Muscle layer of duodenum (tissue), 2 donors: ENCODE data around the gene NTSR1.

Experiments used
- H3K27ac ChIP-seq: one replicate; pipeline ENCODE4 v1.7.0; 2013; ENCODE audit warnings: mild to moderate bottlenecking, low read length
- H3K27me3 ChIP-seq: one replicate; pipeline ENCODE4 v1.7.0; 2013; ENCODE audit warnings: low read depth, mild to moderate bottlenecking, control low read depth, low read length
- H3K36me3 ChIP-seq, 2 donors: one replicate each; pipeline ENCODE4 v1.7.0; 2013; ENCODE audit warnings: low read length in 2 of 2, control low read depth in 1 of 2, mild to moderate bottlenecking in 1 of 2; ENCODE audit not compliant: insufficient read depth in 2 of 2, control insufficient read depth in 1 of 2
- H3K4me1 ChIP-seq, 2 donors: one replicate each; pipeline ENCODE4 v1.7.0; 2013; ENCODE audit warnings: low read length in 2 of 2, mild to moderate bottlenecking in 2 of 2, control low read depth in 1 of 2, moderate library complexity in 1 of 2; ENCODE audit not compliant: insufficient read depth in 2 of 2, control insufficient read depth in 1 of 2
- H3K4me3 ChIP-seq, 2 donors: one replicate each; pipeline ENCODE4 v1.7.0; 2013; ENCODE audit warnings: low read length in 2 of 2, low read depth in 1 of 2, mild to moderate bottlenecking in 1 of 2
- H3K9me3 ChIP-seq, 2 donors: one replicate each; pipeline ENCODE4 v1.7.0; 2013; ENCODE audit warnings: low read length in 2 of 2, control low read depth in 1 of 2, mild to moderate bottlenecking in 1 of 2; ENCODE audit not compliant: control insufficient read depth in 1 of 2
- donor health status: healthy.

NTSR1 gene

DNA sequence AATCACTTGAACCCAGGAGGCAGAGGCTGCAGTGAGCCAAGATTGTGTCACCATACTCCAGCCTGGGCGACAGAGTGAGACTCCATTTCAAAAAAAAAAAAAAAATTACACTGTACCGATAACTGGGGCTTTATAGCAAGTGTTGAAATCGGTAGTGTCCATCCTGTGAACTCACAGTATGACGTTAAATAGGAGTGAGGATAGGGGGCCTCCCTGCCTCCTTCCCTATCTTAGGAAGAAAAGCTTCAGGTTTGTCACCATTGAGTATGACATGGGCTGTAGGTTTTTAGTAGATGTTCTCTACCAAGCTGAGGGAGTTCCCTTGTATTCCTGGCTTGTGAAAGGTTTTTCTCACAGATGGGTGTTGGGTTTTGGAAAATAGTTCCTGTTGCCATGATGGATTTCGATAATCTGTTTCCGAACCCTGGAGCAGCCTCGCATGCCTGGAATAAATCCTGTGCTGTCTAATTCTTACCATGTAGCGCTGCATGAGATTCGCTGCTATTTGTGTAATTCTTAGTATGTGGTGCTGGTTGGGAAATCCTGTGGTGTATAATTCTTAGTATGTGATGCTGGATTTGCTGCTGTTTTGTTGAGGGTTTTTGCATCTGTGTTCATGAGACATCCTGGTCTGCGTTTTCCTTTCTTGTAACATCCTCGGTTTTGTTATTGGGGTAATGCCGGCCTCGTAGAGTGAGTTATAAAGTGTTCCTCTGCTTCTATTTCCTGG is 23.6 kb downstream of the NTSR1 start:
- Histone ChIP-seq H3K27me3 (no peaks in the 10 kb centered on the region), H3K36me3 (no peaks in the 10 kb centered on the region)

DNA sequence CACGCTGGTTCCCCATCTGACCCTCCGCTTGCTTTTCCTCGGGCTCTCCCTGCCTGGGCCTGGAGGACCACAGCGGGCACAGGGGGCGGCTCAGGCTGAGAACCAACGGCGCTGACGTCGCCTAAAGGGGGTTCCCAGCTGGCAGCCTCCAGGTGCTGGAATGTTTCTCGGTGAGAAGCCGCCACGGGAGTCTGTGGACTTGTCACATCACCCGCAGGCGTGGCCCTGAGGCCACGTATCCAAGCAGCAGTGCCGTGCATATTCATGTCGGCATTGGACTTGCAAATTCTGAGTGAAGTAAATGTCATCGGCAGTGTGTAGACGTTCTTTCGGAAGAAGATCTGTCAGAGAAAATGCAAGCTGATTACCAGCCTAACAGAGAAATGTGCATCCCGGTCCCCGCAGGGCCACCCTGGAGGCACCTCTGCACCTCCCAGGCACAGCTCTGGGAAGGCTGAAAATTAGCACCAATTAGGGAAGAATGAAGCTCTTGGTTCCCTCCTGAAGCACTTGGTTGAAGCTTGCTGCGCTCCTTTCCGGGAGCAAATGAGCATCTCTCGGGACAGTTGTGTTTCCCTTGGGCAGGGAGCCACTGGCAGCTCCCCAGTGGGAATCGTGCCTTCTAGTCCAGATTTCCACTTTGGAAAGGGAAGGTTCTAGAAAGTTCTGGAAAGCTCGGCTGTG is 24.3 kb downstream of the NTSR1 start:
- Histone ChIP-seq H3K27me3 (no peaks in the 10 kb centered on the region), H3K4me3 (no peak overlapping the region), H3K27ac (no peak overlapping the region), H3K9me3 (no peaks in the 10 kb centered on the region), H3K4me1 (no peaks in the 10 kb centered on the region), H3K36me3 (no peaks in the 10 kb centered on the region)

More for the DNA sequence above, 23.6 kb downstream of the NTSR1 start:
- no peaks in the 10 kb centered on the region for H3K9me3 ChIP-seq
- no peaks in the 10 kb centered on the region for H3K4me1 ChIP-seq
- H3K27ac ChIP-seq = no peak overlapping the region
- H3K4me3 ChIP-seq = no peak overlapping the region

DNA sequence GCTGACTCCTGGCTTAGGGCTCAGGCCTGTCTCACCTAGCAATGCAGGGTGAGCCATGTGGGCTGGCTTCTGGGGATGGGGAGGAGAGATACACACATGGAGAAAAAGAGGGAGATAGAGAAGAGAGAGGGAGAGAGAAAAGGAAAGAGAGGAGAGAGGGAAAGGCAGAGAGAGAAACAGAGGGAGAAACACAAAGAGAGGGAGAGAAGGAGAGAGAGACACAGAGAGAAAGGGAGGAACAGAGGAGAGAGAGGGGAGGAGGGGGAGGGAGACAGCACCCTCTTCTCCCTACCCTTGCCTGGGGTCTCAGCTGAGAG is 24.8 kb downstream of the NTSR1 start:
- H3K9me3 ChIP-seq = no peaks in the 10 kb centered on the region
- H3K4me1 ChIP-seq = no peaks in the 10 kb centered on the region
- H3K27me3 ChIP-seq = no peaks in the 10 kb centered on the region
- no peaks in the 10 kb centered on the region for H3K36me3 ChIP-seq
- no peak overlapping the region for H3K27ac ChIP-seq
- H3K4me3 ChIP-seq = no peak overlapping the region

DNA sequence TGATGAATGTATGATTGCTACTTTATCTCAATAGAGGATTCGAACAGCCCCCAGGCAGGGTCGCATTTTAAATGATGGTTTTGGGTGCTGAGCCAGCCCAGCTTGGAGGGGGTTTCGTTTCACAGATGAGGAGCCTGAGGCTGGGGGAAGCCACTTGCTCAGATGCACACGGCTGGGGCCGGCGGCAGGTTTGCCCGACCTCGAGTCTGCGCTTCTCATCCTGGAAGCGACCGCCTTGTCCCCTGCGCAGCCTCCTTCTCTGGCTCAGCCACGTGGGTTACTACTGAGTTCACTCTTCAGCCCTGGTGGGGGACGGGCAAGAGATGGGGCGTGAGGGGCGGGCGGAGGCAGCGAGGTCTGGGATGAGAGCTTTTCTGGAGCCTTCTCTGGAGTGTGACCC is 25.3 kb downstream of the NTSR1 start:
- Histone ChIP-seq H3K9me3 (no peaks in the 10 kb centered on the region), H3K36me3 (no peaks in the 10 kb centered on the region), H3K27ac (no peak overlapping the region), H3K4me3 (no peak overlapping the region), H3K4me1 (peaks cover 0 to under 1% of the 10 kb centered on the region in 2 donors), H3K27me3 (no peaks in the 10 kb centered on the region)

DNA sequence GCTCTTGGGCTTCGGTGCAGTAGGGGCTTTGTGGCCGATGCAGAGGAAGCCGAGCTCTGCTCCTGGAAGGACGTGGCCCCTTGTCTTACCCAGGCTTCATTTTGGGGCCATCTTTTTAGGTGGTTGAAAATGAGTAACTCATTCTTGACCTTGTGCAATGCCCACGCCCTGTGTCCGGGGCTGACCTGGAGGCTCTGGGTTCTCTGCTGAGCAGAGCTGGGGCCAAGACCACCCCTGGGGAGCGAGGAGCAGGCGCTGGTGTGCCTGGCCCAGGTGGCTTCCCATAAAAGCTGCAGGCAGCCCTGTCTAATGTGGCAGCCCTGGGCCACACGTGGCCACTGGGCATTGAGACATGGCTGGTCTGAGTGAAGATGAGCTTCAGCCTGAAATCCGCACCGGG is 25.7 kb downstream of the NTSR1 start:
- H3K27me3 ChIP-seq = no peaks in the 10 kb centered on the region
- H3K36me3 ChIP-seq = no peaks in the 10 kb centered on the region
- H3K27ac ChIP-seq = no peak overlapping the region
- H3K4me1 ChIP-seq = peaks cover 0 to 4% of the 10 kb centered on the region in 2 donors
- no peaks in the 10 kb centered on the region for H3K9me3 ChIP-seq
- H3K4me3 ChIP-seq = no peak overlapping the region

DNA sequence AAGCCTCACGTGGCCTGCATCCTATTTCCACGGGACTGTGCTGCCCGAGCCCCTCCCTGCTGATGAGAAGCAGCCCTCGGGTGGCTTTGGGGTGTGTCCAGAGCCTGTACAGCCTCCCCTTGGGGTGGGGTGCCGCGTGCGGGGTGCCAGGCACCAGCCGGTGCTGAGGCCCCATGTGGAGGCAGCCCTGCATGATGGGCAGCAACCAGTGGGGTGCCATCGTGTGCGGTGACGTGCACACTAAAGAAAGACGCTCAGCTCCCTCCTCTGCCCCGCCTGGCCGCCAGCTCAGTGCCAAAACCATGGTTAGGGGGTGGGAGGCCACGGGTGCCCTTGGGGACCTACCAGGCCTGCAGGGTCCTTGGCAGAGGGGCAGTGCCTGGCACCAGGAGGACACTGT is 26.2 kb downstream of the NTSR1 start:
- Histone ChIP-seq H3K9me3 (no peaks in the 10 kb centered on the region), H3K4me1 (peaks cover 0 to 7% of the 10 kb centered on the region in 2 donors), H3K27me3 (no peaks in the 10 kb centered on the region), H3K27ac (no peak overlapping the region), H3K36me3 (no peaks in the 10 kb centered on the region), H3K4me3 (no peak overlapping the region)

DNA sequence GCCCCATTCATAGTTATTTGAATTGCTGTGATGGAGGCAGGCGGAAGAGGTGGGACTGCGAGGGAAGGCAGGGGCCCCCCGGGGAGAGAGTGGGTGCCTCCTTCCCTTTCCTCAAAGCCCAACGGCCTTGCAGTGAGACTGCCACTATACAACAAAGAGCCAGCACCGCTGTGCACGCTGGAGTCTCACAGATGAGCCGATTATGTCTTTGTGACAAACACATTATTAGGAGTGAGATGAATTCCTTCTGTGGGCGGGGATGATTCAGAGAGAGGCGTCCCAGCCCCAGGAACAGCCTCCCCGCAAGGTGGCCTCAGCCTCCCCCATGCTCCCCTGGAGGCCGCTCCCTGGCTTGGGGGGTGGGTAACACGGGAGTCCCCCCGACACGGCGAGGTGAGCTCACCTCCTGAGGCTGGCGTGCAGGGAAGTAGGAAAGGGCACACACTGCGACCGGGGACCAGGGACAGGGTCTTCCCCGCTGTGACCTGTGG is 26.7 kb downstream of the NTSR1 start:
- Histone ChIP-seq H3K4me3 (no peak overlapping the region), H3K36me3 (no peaks in the 10 kb centered on the region), H3K27me3 (no peaks in the 10 kb centered on the region), H3K4me1 (peaks cover 0 to 7% of the 10 kb centered on the region in 2 donors), H3K27ac (no peak overlapping the region), H3K9me3 (no peaks in the 10 kb centered on the region)

DNA sequence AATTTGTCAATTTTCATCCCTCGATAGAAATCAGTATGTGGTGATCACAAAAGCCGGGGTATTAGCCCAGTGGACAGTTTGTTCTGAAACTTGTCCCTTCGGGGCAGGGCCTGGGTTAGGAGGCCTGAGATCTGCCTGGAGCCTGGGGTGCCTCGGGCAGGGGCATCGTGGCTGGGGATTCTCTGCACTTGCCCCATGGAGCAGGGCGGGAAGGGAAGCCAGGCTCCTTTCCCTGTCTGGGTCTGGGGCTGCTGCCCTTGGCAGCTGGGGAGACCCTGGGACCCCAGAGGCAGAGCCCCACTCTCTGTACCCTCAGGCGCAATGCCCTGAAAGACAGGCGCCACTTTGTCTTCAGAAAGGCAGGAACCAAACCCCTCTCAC is 27.4 kb downstream of the NTSR1 start:
- Histone ChIP-seq H3K4me1 (peaks cover 0 to 10% of the 10 kb centered on the region in 2 donors), H3K27me3 (peaks cover 4% of the 10 kb centered on the region), H3K36me3 (no peaks in the 10 kb centered on the region)

DNA sequence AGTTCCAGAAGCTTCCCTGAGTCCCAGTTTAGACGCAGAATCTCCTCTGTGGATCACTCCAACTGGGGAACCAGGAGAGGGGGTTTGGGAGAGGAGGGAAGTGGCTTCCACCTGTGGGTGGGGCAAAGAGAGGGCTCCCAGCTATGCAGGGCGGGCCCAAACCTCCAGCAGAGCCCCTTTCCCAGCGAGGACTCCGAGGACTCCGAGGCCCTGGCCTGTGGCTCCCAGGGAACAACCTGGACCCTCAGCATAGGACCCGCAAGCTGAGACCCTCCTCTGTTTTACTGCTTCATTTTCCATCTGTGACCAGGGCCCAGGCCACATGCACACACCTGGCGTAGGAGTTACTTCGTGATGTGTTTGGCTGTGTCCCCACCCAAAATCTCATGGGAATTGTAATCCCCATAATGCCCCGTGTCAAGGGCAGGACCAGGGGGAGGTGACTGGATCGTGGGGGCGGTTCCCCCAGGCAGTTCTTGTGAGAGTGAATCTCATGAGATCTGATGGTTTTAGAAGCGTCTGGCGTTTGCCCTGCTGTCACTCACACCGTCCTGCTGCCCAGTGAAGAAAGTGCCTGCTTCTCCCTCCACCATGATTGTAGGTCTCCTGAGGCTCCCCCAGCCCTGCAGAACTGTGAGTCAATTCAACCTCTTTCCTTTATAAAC is 27.9 kb downstream of the NTSR1 start:
- no peak overlapping the region for H3K4me3 ChIP-seq
- no peaks in the 10 kb centered on the region for H3K36me3 ChIP-seq
- H3K9me3 ChIP-seq = no peaks in the 10 kb centered on the region
- peaks cover 8% of the 10 kb centered on the region for H3K27me3 ChIP-seq
- H3K27ac ChIP-seq = no peak overlapping the region
- H3K4me1 ChIP-seq = peaks cover 0 to 12% of the 10 kb centered on the region in 2 donors

More for the DNA sequence above, 27.4 kb downstream of the NTSR1 start:
- Histone ChIP-seq H3K9me3 (no peaks in the 10 kb centered on the region), H3K4me3 (no peak overlapping the region), H3K27ac (no peak overlapping the region)

DNA sequence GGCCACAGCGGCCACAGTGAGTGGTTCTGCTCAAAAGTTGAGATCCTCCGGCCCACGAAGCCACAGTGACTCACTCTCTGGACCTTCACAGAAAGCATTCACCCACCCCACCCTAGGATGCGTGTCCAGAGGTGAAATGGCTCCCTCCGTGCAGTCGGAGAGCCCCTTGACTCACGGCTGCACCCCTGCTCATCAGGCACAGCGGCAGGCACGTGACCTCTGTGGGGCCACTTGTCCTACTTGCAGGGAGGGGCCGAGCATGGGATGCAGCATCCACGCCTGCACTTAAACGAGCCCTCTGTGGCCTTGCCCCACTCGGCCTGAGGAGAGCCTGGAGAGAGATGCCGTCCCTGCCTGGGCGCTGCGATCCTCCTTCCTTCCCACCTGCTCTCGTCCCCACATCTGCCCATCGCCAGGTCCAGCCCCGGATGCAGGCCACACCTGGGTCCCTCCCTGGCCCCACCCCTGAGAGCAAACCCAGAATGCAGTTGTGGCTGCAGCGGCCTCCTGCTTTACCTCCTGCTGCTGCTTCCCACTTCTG is 28.7 kb downstream of the NTSR1 start:
- Histone ChIP-seq H3K27me3 (peaks cover 12% of the 10 kb centered on the region), H3K4me3 (no peak overlapping the region), H3K4me1 (peaks cover 0 to 12% of the 10 kb centered on the region in 2 donors), H3K36me3 (no peaks in the 10 kb centered on the region), H3K27ac (no peak overlapping the region), H3K9me3 (no peaks in the 10 kb centered on the region)
